GM19035 (cell line): ENCODE measurements around the gene SLITRK2.

Source experiments
- ATAC-seq: cut with Tn5 transposase; IDR thresholded peaks from one replicate; pipeline ENCODE4 v1.9.1; 2021; ENCODE audit not compliant: unreplicated experiment

Gene SLITRK2

GRCh38 chrX:145856181-145856580 lies 38.6 kb downstream of the SLITRK2 start:
- ATAC-seq, result no peak

GRCh38 chrX:145861818-145862217 lies 44.2 kb downstream of the SLITRK2 start:
- no peak for ATAC-seq

GRCh38 chrX:145865082-145865481 lies 47.5 kb downstream of the SLITRK2 start:
- ATAC-seq, result no peak
